ENCODE results near the gene LRRC63. TPM values are rescaled to one million over a fixed set of nuclear protein-coding genes. Genes with fewer than 3 reads are reported as not detected.

LRRC63 gene
- total and polyA plus RNA-seq, 2 donors (not counting 3 experiments of a cell fraction or from before 2014, with no cell fraction given) = 0.04 TPM; not detected in 1

GRCh38 chr13:46207828-46208227, 3.9 kb upstream of the LRRC63 start:
- TF ChIP-seq JUN (IDR thresholded peaks at IDR 0.05; ENCODE audit: borderline replicate concordance, insufficient read depth, insufficient read length, low read depth) (no peak), POLR2AphosphoS5 (IDR thresholded peaks at IDR 0.05; ENCODE audit: insufficient read depth, low read depth, low read length) (no peak), GATA2 (IDR thresholded peaks at IDR 0.05; ENCODE audit: insufficient read depth, insufficient read length, low read depth, low read length) (no peak), CTCF (IDR thresholded peaks at IDR 0.05; ENCODE audit: extremely low read depth in 1 of 2, insufficient read depth in 1 of 2, low read depth in 1 of 2, low read length in 2 of 2) (no peak), FOS (IDR thresholded peaks at IDR 0.05; ENCODE audit: borderline replicate concordance, insufficient read depth, low read length) (no peak), POLR2A (IDR thresholded peaks at IDR 0.05; ENCODE audit: low read depth, low read length) (no peak), MYC (IDR thresholded peaks at IDR 0.05; ENCODE audit: low read depth, low read length) (no peak), EZH2 (IDR thresholded peaks at IDR 0.05; ENCODE audit: borderline replicate concordance, low read depth, low read length, severe bottlenecking) (no peak)
- TF ChIP-seq, protein P1, sequence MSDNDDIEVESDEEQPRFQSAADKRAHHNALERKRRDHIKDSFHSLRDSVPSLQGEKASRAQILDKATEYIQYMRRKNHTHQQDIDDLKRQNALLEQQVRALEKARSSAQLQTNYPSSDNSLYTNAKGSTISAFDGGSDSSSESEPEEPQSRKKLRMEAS (IDR thresholded peaks at IDR 0.05; ENCODE audit: insufficient read depth, insufficient read length) = no peak
- no peak overlapping the region for H3K4me2 ChIP-seq (ENCODE audit: insufficient read depth, low read length)
- H3K4me1 ChIP-seq (ENCODE audit: control insufficient read depth, extremely low read depth, insufficient read depth, low read length) = peaks cover 9% of the 10 kb centered on the region
- H3K9me1 ChIP-seq (replicated peaks; ENCODE audit: control insufficient read depth, extremely low read depth, insufficient read depth, low read length) = no peaks in the 10 kb centered on the region
- no peak overlapping the region for H3K27ac ChIP-seq (ENCODE audit: insufficient read depth, low read depth, low read length)
- POLR2A ChIA-PET = no interaction called here
- dilution Hi-C loops (cut with MboI; ENCODE audit: extremely low pct_ligation_motif_present, low sequenced_read_pairs) (no loop called here), intact Hi-C loops (cut with micrococcal nuclease) (no loop called here)
- CTCF ChIA-PET = no interaction called here
- no peak overlapping the region for H2AFZ ChIP-seq (ENCODE audit: low read depth, low read length)
- H3K9me3 ChIP-seq (replicated peaks; ENCODE audit: control insufficient read depth, insufficient read depth, low read length) = no peaks in the 10 kb centered on the region
- H3K36me3 ChIP-seq (ENCODE audit: control insufficient read depth in 2 of 2, extremely low read depth in 1 of 2, insufficient read depth in 2 of 2, low read length in 2 of 2) = no peaks in the 10 kb centered on the region
- FAIRE-seq = no peak
- H3K4me3 ChIP-seq (replicated peaks in 1 of 3; ENCODE audit: insufficient read depth in 1 of 3, low read depth in 1 of 3, low read length in 3 of 3) = no peak overlapping the region
- H3K9ac ChIP-seq (replicated peaks; ENCODE audit: extremely low read depth, insufficient read depth, low read length) = no peak overlapping the region
- peaks cover 9 to 31% of the 10 kb centered on the region in 2 experiments for H3K27me3 ChIP-seq (ENCODE audit: control insufficient read depth in 2 of 2, insufficient read depth in 2 of 2, low read length in 2 of 2)
- no peaks in the 10 kb centered on the region for H4K20me1 ChIP-seq (replicated peaks; ENCODE audit: control insufficient read depth, extremely low read depth, insufficient read depth, low read length)
- BruUV-seq (replicated peaks) = no TSS peak
- H3K79me2 ChIP-seq (ENCODE audit: control insufficient read depth, insufficient read depth, low read length) = no peaks in the 10 kb centered on the region
- no peak for DNase-seq (ENCODE audit: low read depth, low spot score)
